GM10266 (cell line): ENCODE measurements around the gene FTCD.
"Not testable (repeated sequence)": the region's sequence is repeated elsewhere in the genome, so short reads cannot be mapped to it uniquely, and the experiment has no call there.

Source experiments
- DNase-seq: peaks from one replicate; pipeline ENCODE4 v3.0.0; 2012; ENCODE audit errors: extremely low spot score
- CTCF ChIP-seq: IDR thresholded peaks from 2 replicates; pipeline ENCODE4 v1.5.1; 2012; ENCODE audit warnings: mild to moderate bottlenecking, low read depth; ENCODE audit not compliant: control insufficient read depth, insufficient read depth; ENCODE audit errors: missing control alignments

FTCD gene

GRCh38 chr21:46111193-46111571, 44.2 kb downstream of the FTCD start:
- no peak for DNase-seq
- no peak for TF ChIP-seq CTCF

GRCh38 chr21:46110499-46111192, 44.7 kb downstream of the FTCD start:
- TF ChIP-seq CTCF = no peak
- DNase-seq = no peak

- no peak for DNase-seq
Measured at GRCh38 chr21:46109313-46110221, 45.8 kb downstream of the FTCD start.

GRCh38 chr21:46108827-46109312, 46.5 kb downstream of the FTCD start:
- DNase-seq = no peak
- TF ChIP-seq CTCF = no peak

More at GRCh38 chr21:46109313-46110221, 45.8 kb downstream of the FTCD start:
- no peak for TF ChIP-seq CTCF

- DNase-seq = not testable (repeated sequence)
Measured at GRCh38 chr21:46107376-46107775, 48.0 kb downstream of the FTCD start.

GRCh38 chr21:46104104-46104503, 51.3 kb downstream of the FTCD start:
- no peak for TF ChIP-seq CTCF
- no peak for DNase-seq

GRCh38 chr21:46100906-46101305, 54.5 kb downstream of the FTCD start:
- TF ChIP-seq CTCF = no peak
- no peak for DNase-seq
